WTC11 (cell line): ENCODE data around the gene MARK2. TPM values are rescaled to one million over a fixed set of nuclear protein-coding genes. Genes with fewer than 3 reads are reported as not detected.

Experiments used
- ATAC-seq: fragments of 200-7000 bp; cut with Tn5 transposase; 2 replicates; pipeline ENCODE4 v1.10.0; 2021; ENCODE audit warnings: mild to moderate bottlenecking, moderate library complexity
- CTCF ChIA-PET: fragments of 300-600 bp; sonication (Branson Sonifier 250); formaldehyde crosslinking; loops from one replicate; lab custom pipeline; 2021; ENCODE audit warnings: antibody characterized with exemption; lab: Charles Lee
- POLR2A ChIA-PET: fragments of 350-600 bp; sonication (Branson Sonifier 250); formaldehyde crosslinking; loops from one replicate; lab custom pipeline; 2021; ENCODE audit warnings: antibody characterized with exemption; lab: Charles Lee
- DNase-seq: peaks from one replicate; pipeline ENCODE4 v3.0.0; 2021; ENCODE audit warnings: low spot score
- H3K27ac Mint-ChIP-seq: 2 replicates; pipeline ENCODE4 v1.8.0; 2021; ENCODE audit warnings: mixed read lengths
- H3K27me3 Mint-ChIP-seq: 2 replicates; pipeline ENCODE4 v1.8.0; 2021; ENCODE audit warnings: low read depth, mild to moderate bottlenecking, moderate library complexity, mixed read lengths
- H3K36me3 Mint-ChIP-seq: 2 replicates; pipeline ENCODE4 v1.8.0; 2021; ENCODE audit warnings: mixed read lengths
- H3K4me1 Mint-ChIP-seq: 2 replicates; pipeline ENCODE4 v1.8.0; 2022; ENCODE audit warnings: mixed read lengths
- H3K4me3 Mint-ChIP-seq: 2 replicates; pipeline ENCODE4 v1.8.0; 2021; ENCODE audit warnings: mild to moderate bottlenecking, moderate library complexity, mixed read lengths
- H3K9me3 Mint-ChIP-seq: 2 replicates; pipeline ENCODE4 v1.8.0; 2021; ENCODE audit warnings: mixed read lengths
- CBFB ChIP-seq: sonication (generic); formaldehyde crosslinking; IDR thresholded peaks from 2 replicates; pipeline ENCODE4 v1.8.1; 2022; ENCODE audit warnings: mild to moderate bottlenecking, low read depth, missing genetic modification reagents
- CREB1 ChIP-seq: sonication (generic); formaldehyde crosslinking; IDR thresholded peaks from 2 replicates; pipeline ENCODE4 v1.8.0; 2023; ENCODE audit warnings: mild to moderate bottlenecking, missing genetic modification reagents
- FOXP1 ChIP-seq: sonication (generic); formaldehyde crosslinking; IDR thresholded peaks from 2 replicates; pipeline ENCODE4 v1.8.0; 2022; ENCODE audit warnings: missing genetic modification reagents, mild to moderate bottlenecking, moderate library complexity, borderline replicate concordance
- GTF2I ChIP-seq: fragments of 250-450 bp; sonication (Bioruptor Pico); conservative IDR thresholded peaks from 2 replicates; pipeline ENCODE4 v1.4.0; 2021; ENCODE audit warnings: mild to moderate bottlenecking
- MXD4 ChIP-seq: fragments of 250-450 bp; sonication (Bioruptor Pico); IDR thresholded peaks from 2 replicates; pipeline ENCODE4 v1.8.0; 2021; ENCODE audit warnings: mild to moderate bottlenecking, moderate library complexity, borderline replicate concordance
- MYBL2 ChIP-seq: sonication (generic); formaldehyde crosslinking; IDR thresholded peaks from 2 replicates; pipeline ENCODE4 v1.8.1; 2023; ENCODE audit warnings: mild to moderate bottlenecking, moderate library complexity, missing genetic modification reagents
- NFYB ChIP-seq: sonication (generic); formaldehyde crosslinking; conservative IDR thresholded peaks from 2 replicates; pipeline ENCODE4 v1.8.0; 2022; ENCODE audit warnings: low read depth, missing genetic modification reagents
- SMAD3 ChIP-seq: sonication (generic); formaldehyde crosslinking; IDR thresholded peaks from 2 replicates; pipeline ENCODE4 v1.8.0; 2022; ENCODE audit warnings: missing genetic modification reagents, mild to moderate bottlenecking, borderline replicate concordance
- SOX15 ChIP-seq: fragments of 250-450 bp; sonication (Bioruptor Pico); IDR thresholded peaks from 2 replicates; pipeline ENCODE4 v1.9.0; 2021; ENCODE audit warnings: mild to moderate bottlenecking
- SP1 ChIP-seq: sonication (generic); formaldehyde crosslinking; conservative IDR thresholded peaks from 2 replicates; pipeline ENCODE4 v1.8.1; 2022; ENCODE audit warnings: missing genetic modification reagents
- TEAD1 ChIP-seq: sonication (generic); formaldehyde crosslinking; IDR thresholded peaks from 2 replicates; pipeline ENCODE4 v1.8.0; 2022; ENCODE audit warnings: mild to moderate bottlenecking, missing genetic modification reagents
- TEAD4 ChIP-seq: sonication (generic); formaldehyde crosslinking; IDR thresholded peaks from 2 replicates; pipeline ENCODE4 v1.8.0; 2022; ENCODE audit warnings: mild to moderate bottlenecking, missing genetic modification reagents
- ZNF138 ChIP-seq: sonication (generic); formaldehyde crosslinking; conservative IDR thresholded peaks from 2 replicates; pipeline ENCODE4 v1.8.1; 2022; ENCODE audit warnings: mild to moderate bottlenecking, moderate library complexity, missing genetic modification reagents
- ZNF263 ChIP-seq: sonication (generic); formaldehyde crosslinking; IDR thresholded peaks from 2 replicates; pipeline ENCODE4 v1.8.1; 2022; ENCODE audit warnings: low read depth, mild to moderate bottlenecking, moderate library complexity, missing genetic modification reagents
- ZNF671 ChIP-seq: fragments of 250-450 bp; sonication (Bioruptor Pico); IDR thresholded peaks from 2 replicates; pipeline ENCODE4 v1.8.0; 2021; ENCODE audit warnings: mild to moderate bottlenecking
- total RNA-seq: library from RNA; stranded (reverse); gene quantifications from 3 replicates; pipeline ENCODE4 v1.2.3, GENCODE V29; 2021
- TF ChIP-seq, protein P1 (sequence below): sonication (generic); formaldehyde crosslinking; IDR thresholded peaks from 2 replicates; pipeline ENCODE4 v1.8.1; 2023; ENCODE audit warnings: mild to moderate bottlenecking, missing genetic modification reagents
- TF ChIP-seq, protein P2 (sequence below): sonication (generic); formaldehyde crosslinking; IDR thresholded peaks from 2 replicates; pipeline ENCODE4 v1.8.0; 2022; ENCODE audit warnings: missing genetic modification reagents
- TF ChIP-seq, protein P3 (sequence below): fragments of 250-450 bp; sonication (Bioruptor Pico); IDR thresholded peaks from 2 replicates; pipeline ENCODE4 v1.8.0; 2021; ENCODE audit warnings: mild to moderate bottlenecking
- TF ChIP-seq, protein P4 (sequence below): sonication (generic); formaldehyde crosslinking; IDR thresholded peaks from 2 replicates; pipeline ENCODE4 v1.8.0; 2022; ENCODE audit warnings: mild to moderate bottlenecking, missing genetic modification reagents
- TF ChIP-seq, protein P5 (sequence below): fragments of 250-450 bp; sonication (Bioruptor Pico); IDR thresholded peaks from 2 replicates; pipeline ENCODE4 v1.9.0; 2021; ENCODE audit warnings: mild to moderate bottlenecking
- TF ChIP-seq, protein P6 (sequence below): fragments of 250-450 bp; sonication (Bioruptor Pico); conservative IDR thresholded peaks from 2 replicates; pipeline ENCODE4 v1.9.0; 2021; ENCODE audit warnings: mild to moderate bottlenecking

Gene MARK2
- total RNA-seq, 1 experiment from 2014 or later, result 57.4 TPM

DNA sequence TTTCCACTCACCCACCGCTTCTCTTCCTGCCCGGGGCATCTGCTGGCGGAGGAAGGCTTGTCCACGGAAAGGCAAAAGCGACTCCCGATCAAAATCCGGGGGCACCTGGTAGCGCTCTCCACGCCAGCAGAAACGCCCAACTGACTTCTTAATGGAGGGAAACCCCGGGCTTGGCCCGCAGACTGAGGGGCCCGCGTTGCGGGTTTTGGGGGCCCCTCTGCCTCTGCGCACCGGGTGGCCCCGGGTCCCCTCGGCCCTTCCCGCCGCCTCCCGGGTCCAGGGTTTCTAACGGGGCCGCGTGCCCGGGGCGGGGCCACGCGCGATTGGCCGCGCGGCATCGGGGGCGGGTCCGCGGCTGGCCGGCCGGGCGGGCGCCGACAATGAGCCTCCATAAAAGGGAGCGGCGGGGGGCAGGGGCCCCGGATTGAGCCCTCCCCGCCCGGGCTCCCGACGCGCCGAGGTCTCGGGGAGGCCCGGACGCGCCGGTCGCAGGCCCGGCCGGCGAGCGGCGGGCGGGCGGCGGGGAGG is 25.8 kb upstream of the MARK2 start, which contains the start of gene SPINDOC (continued):
- TF ChIP-seq GTF2I (CRISPR knock-in tag) (no peak), ZNF138 (CRISPR knock-in tag) (no peak), CBFB (CRISPR knock-in tag) (no peak)

DNA sequence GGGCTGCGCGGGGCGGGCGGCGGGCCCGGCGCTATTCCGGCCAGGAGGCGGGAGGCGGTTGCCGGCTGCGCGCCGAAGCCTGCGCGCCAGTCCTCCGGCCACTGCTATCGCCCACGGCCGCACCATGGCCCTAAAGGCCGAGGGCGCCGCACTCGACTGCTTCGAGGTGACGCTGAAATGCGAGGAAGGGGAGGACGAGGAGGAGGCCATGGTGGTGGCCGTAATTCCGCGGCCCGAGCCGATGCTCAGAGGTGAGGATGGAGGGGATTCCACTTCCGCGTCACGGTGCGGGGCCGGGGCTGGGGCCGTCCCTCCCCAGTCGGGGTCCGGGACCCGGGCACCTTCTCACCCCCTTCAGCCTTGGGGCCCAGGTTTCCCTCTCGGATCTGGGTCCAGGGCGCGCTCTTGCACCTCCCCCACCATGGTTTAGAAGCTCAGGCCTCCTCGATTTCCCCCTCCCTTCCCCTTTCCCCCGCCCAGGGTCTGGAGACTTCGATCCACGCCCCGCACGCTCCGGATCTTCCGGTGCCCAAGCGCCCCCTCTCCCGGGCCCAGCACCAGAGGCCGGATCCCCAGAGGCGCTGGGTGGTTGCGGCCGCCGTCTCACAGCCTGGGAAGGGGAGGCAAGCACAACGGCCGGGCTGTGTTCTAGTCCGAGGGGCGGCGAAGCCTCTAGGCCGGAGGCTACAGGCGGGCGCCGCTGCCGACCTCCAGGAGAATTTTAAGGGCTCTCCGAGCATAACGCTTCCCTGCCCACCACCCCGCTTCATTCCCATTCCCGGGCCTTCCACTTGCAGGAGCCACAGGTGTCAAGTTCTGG is 25.1 kb upstream of the MARK2 start:
- ATAC-seq, result peak; percentile 33
- Mint-ChIP-seq H3K27me3 (peaks cover 15% of the 10 kb centered on the region), H3K36me3 (peaks cover 35% of the 10 kb centered on the region), H3K4me1 (peaks cover 32% of the 10 kb centered on the region), H3K9me3 (no peaks in the 10 kb centered on the region), H3K4me3 (peak overlapping the region; percentile 89), H3K27ac (peak overlapping the region; percentile 73)
- POLR2A ChIA-PET, result interaction anchor here (0.5 to 1.0 kb wide), 6 partner anchors 23 to 1002 kb away, joined by 3 to 7 read pairs (median 3); partner anchors contain the start of gene ZFTA
- DNase-seq, result peak; percentile 54
- CTCF ChIA-PET, result interaction anchor here (0.7 to 1.5 kb wide), 4 partner anchors 17 to 132 kb away, joined by 3 to 6 read pairs (median 3); partner anchors contain the start of gene ZFTA
- TF ChIP-seq TEAD4 (CRISPR knock-in tag), result no peak
- no peak for TF ChIP-seq CREB1 (CRISPR knock-in tag)
- TF ChIP-seq, protein P1, sequence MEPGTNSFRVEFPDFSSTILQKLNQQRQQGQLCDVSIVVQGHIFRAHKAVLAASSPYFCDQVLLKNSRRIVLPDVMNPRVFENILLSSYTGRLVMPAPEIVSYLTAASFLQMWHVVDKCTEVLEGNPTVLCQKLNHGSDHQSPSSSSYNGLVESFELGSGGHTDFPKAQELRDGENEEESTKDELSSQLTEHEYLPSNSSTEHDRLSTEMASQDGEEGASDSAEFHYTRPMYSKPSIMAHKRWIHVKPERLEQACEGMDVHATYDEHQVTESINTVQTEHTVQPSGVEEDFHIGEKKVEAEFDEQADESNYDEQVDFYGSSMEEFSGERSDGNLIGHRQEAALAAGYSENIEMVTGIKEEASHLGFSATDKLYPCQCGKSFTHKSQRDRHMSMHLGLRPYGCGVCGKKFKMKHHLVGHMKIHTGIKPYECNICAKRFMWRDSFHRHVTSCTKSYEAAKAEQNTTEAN (CRISPR knock-in tag), result peak; percentile 27; the same call in 1 of the 2 replicates
- no peak for TF ChIP-seq MXD4
- TF ChIP-seq NFYB, result no peak
- 0 out of 2 replicates have a peak, but pooled peaks have one; percentile 4 for TF ChIP-seq FOXP1 (CRISPR knock-in tag)
- TF ChIP-seq, protein P2, sequence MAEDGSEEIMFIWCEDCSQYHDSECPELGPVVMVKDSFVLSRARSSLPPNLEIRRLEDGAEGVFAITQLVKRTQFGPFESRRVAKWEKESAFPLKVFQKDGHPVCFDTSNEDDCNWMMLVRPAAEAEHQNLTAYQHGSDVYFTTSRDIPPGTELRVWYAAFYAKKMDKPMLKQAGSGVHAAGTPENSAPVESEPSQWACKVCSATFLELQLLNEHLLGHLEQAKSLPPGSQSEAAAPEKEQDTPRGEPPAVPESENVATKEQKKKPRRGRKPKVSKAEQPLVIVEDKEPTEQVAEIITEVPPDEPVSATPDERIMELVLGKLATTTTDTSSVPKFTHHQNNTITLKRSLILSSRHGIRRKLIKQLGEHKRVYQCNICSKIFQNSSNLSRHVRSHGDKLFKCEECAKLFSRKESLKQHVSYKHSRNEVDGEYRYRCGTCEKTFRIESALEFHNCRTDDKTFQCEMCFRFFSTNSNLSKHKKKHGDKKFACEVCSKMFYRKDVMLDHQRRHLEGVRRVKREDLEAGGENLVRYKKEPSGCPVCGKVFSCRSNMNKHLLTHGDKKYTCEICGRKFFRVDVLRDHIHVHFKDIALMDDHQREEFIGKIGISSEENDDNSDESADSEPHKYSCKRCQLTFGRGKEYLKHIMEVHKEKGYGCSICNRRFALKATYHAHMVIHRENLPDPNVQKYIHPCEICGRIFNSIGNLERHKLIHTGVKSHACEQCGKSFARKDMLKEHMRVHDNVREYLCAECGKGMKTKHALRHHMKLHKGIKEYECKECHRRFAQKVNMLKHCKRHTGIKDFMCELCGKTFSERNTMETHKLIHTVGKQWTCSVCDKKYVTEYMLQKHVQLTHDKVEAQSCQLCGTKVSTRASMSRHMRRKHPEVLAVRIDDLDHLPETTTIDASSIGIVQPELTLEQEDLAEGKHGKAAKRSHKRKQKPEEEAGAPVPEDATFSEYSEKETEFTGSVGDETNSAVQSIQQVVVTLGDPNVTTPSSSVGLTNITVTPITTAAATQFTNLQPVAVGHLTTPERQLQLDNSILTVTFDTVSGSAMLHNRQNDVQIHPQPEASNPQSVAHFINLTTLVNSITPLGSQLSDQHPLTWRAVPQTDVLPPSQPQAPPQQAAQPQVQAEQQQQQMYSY, result no peak
- TF ChIP-seq SMAD3 (CRISPR knock-in tag), result no peak
- TF ChIP-seq, protein P3, sequence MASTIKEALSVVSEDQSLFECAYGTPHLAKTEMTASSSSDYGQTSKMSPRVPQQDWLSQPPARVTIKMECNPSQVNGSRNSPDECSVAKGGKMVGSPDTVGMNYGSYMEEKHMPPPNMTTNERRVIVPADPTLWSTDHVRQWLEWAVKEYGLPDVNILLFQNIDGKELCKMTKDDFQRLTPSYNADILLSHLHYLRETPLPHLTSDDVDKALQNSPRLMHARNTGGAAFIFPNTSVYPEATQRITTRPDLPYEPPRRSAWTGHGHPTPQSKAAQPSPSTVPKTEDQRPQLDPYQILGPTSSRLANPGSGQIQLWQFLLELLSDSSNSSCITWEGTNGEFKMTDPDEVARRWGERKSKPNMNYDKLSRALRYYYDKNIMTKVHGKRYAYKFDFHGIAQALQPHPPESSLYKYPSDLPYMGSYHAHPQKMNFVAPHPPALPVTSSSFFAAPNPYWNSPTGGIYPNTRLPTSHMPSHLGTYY (CRISPR knock-in tag), result no peak
- TF ChIP-seq, protein P4, sequence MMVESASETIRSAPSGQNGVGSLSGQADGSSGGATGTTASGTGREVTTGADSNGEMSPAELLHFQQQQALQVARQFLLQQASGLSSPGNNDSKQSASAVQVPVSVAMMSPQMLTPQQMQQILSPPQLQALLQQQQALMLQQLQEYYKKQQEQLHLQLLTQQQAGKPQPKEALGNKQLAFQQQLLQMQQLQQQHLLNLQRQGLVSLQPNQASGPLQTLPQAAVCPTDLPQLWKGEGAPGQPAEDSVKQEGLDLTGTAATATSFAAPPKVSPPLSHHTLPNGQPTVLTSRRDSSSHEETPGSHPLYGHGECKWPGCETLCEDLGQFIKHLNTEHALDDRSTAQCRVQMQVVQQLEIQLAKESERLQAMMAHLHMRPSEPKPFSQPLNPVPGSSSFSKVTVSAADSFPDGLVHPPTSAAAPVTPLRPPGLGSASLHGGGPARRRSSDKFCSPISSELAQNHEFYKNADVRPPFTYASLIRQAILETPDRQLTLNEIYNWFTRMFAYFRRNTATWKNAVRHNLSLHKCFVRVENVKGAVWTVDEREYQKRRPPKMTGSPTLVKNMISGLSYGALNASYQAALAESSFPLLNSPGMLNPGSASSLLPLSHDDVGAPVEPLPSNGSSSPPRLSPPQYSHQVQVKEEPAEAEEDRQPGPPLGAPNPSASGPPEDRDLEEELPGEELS (CRISPR knock-in tag), result no peak
- TF ChIP-seq, protein P5, sequence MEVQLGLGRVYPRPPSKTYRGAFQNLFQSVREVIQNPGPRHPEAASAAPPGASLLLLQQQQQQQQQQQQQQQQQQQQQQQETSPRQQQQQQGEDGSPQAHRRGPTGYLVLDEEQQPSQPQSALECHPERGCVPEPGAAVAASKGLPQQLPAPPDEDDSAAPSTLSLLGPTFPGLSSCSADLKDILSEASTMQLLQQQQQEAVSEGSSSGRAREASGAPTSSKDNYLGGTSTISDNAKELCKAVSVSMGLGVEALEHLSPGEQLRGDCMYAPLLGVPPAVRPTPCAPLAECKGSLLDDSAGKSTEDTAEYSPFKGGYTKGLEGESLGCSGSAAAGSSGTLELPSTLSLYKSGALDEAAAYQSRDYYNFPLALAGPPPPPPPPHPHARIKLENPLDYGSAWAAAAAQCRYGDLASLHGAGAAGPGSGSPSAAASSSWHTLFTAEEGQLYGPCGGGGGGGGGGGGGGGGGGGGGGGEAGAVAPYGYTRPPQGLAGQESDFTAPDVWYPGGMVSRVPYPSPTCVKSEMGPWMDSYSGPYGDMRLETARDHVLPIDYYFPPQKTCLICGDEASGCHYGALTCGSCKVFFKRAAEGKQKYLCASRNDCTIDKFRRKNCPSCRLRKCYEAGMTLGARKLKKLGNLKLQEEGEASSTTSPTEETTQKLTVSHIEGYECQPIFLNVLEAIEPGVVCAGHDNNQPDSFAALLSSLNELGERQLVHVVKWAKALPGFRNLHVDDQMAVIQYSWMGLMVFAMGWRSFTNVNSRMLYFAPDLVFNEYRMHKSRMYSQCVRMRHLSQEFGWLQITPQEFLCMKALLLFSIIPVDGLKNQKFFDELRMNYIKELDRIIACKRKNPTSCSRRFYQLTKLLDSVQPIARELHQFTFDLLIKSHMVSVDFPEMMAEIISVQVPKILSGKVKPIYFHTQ (CRISPR knock-in tag), result no peak
- TF ChIP-seq, protein P6, sequence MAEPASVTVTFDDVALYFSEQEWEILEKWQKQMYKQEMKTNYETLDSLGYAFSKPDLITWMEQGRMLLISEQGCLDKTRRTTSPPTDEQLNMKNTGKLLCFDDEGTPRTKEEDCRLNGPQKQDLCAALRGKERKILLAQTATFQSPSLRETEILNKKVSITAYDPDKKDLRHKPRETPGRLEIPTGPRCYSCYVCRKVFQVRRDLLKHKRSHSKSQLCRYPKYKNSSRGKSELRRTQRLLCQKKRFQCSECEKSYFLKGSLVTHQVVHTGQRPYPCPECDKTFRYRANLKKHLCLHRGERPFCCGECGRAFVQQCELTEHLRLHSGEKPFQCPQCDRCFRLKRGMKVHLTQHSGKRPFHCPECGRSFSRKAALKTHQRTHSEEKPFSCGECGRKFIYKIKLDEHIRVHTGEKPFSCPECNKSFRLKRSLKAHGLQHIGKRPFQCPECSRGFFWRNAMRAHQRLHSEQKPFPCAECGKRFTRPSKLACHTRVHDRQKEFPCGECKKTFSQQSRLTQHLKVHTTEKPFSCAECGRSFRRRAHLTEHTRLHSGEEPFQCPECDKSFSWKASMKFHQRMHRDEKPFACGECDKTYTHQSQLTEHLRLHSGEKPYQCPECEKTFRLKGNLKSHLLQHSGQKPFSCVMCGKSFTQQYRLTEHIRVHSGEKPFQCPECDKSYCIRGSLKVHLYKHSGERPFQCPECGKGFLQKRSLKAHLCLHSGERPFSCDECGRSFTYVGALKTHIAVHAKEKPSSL (CRISPR knock-in tag), result no peak
- TF ChIP-seq ZNF671 (CRISPR knock-in tag), result no peak
- TF ChIP-seq TEAD1 (CRISPR knock-in tag), result peak; percentile 12; the same call in 1 of the 2 replicates
- no peak for TF ChIP-seq SOX15 (CRISPR knock-in tag)
- TF ChIP-seq SP1 (CRISPR knock-in tag), result peak; percentile 28
- TF ChIP-seq MYBL2 (CRISPR knock-in tag), result peak; percentile 27; the same call in 1 of the 2 replicates
- TF ChIP-seq ZNF263 (CRISPR knock-in tag), result no peak
